ENCODE data around the gene PARD6G. TPM values are rescaled to one million over a fixed set of nuclear protein-coding genes. Genes with fewer than 3 reads are reported as not detected.

PARD6G gene
- total RNA-seq, 2 donors from 2014 or later = not detected

GRCh38 chr18:80137976-80138375 is 109.3 kb downstream of the PARD6G start:
- peaks cover 0 to 5% of the 10 kb centered on the region in 2 donors for H3K4me1 Mint-ChIP-seq (ENCODE audit: low read depth in 2 of 2)
- H3K9me3 Mint-ChIP-seq = no peaks in the 10 kb centered on the region
- no peak for ATAC-seq
- no peak overlapping the region for H3K4me3 Mint-ChIP-seq
- no peaks in the 10 kb centered on the region for H3K27me3 Mint-ChIP-seq
- H3K27ac Mint-ChIP-seq = no peak overlapping the region
- DNase-seq (ENCODE audit: low spot score) = no peak
- H3K36me3 Mint-ChIP-seq = peaks cover 23% of the 10 kb centered on the region

- Mint-ChIP-seq H3K4me3 (no peak overlapping the region), H3K4me1 (ENCODE audit: low read depth in 2 of 2) (peaks cover 0 to 5% of the 10 kb centered on the region in 2 donors), H3K27ac (no peak overlapping the region), H3K36me3 (peaks cover 23% of the 10 kb centered on the region), H3K27me3 (no peaks in the 10 kb centered on the region), H3K9me3 (no peaks in the 10 kb centered on the region)
- DNase-seq (ENCODE audit: low spot score) (no peak), ATAC-seq (no peak)
These were observed 110.2 kb downstream of the PARD6G start for GRCh38 chr18:80137137-80137536.

GRCh38 chr18:80136679-80137078 is 110.6 kb downstream of the PARD6G start:
- no peaks in the 10 kb centered on the region for H3K27me3 Mint-ChIP-seq
- H3K27ac Mint-ChIP-seq = no peak overlapping the region
- H3K4me1 Mint-ChIP-seq (ENCODE audit: low read depth in 2 of 2) = peaks cover 0 to 5% of the 10 kb centered on the region in 2 donors
- H3K36me3 Mint-ChIP-seq = peaks cover 23% of the 10 kb centered on the region
- no peak overlapping the region for H3K4me3 Mint-ChIP-seq
- no peak for ATAC-seq
- DNase-seq (ENCODE audit: low spot score) = no peak
- H3K9me3 Mint-ChIP-seq = no peaks in the 10 kb centered on the region

- DNase-seq (ENCODE audit: low spot score) = no peak
- no peaks in the 10 kb centered on the region for H3K27me3 Mint-ChIP-seq
- H3K9me3 Mint-ChIP-seq = no peaks in the 10 kb centered on the region
- no peak overlapping the region for H3K27ac Mint-ChIP-seq
- H3K4me1 Mint-ChIP-seq (ENCODE audit: low read depth in 2 of 2) = peaks cover 3 to 10% of the 10 kb centered on the region in 2 donors
- H3K36me3 Mint-ChIP-seq = peaks cover 23% of the 10 kb centered on the region
- no peak for ATAC-seq
- H3K4me3 Mint-ChIP-seq = no peak overlapping the region
These were observed 112.2 kb downstream of the PARD6G start for GRCh38 chr18:80135136-80135535.

- Mint-ChIP-seq H3K27ac (no peak overlapping the region), H3K9me3 (no peaks in the 10 kb centered on the region), H3K4me1 (ENCODE audit: low read depth in 2 of 2) (peaks cover 8 to 16% of the 10 kb centered on the region in 2 donors), H3K27me3 (no peaks in the 10 kb centered on the region), H3K4me3 (no peak overlapping the region), H3K36me3 (peaks cover 23% of the 10 kb centered on the region)
- DNase-seq (ENCODE audit: low spot score) (no peak), ATAC-seq (no peak)
These were observed 114.2 kb downstream of the PARD6G start for GRCh38 chr18:80133124-80133523.

- Mint-ChIP-seq H3K9me3 (no peaks in the 10 kb centered on the region), H3K36me3 (peaks cover 23% of the 10 kb centered on the region), H3K4me1 (ENCODE audit: low read depth in 2 of 2) (peaks cover 12 to 16% of the 10 kb centered on the region in 2 donors), H3K27me3 (no peaks in the 10 kb centered on the region), H3K27ac (no peak overlapping the region), H3K4me3 (no peak overlapping the region)
- ATAC-seq (no peak), DNase-seq (ENCODE audit: low spot score) (no peak)
These were observed 115.0 kb downstream of the PARD6G start for GRCh38 chr18:80132180-80132812.

- no peak for DNase-seq (ENCODE audit: low spot score)
- no peaks in the 10 kb centered on the region for H3K9me3 Mint-ChIP-seq
- no peaks in the 10 kb centered on the region for H3K27me3 Mint-ChIP-seq
- H3K4me1 Mint-ChIP-seq (ENCODE audit: low read depth in 2 of 2) = peaks cover 21 to 26% of the 10 kb centered on the region in 2 donors
- no peak for ATAC-seq
- no peak overlapping the region for H3K27ac Mint-ChIP-seq
- H3K4me3 Mint-ChIP-seq = no peak overlapping the region
- peaks cover 17% of the 10 kb centered on the region for H3K36me3 Mint-ChIP-seq
These were observed 116.8 kb downstream of the PARD6G start for GRCh38 chr18:80130555-80130954.

- no peak for DNase-seq (ENCODE audit: low spot score)
- Mint-ChIP-seq H3K27me3 (no peaks in the 10 kb centered on the region), H3K27ac (no peak overlapping the region), H3K4me1 (ENCODE audit: low read depth in 2 of 2) (peaks cover 21 to 26% of the 10 kb centered on the region in 2 donors), H3K36me3 (peaks cover 15% of the 10 kb centered on the region), H3K4me3 (no peak overlapping the region), H3K9me3 (no peaks in the 10 kb centered on the region)
- no peak for ATAC-seq
These were observed 117.5 kb downstream of the PARD6G start for GRCh38 chr18:80129672-80130367.

GRCh38 chr18:80127635-80128034 is 119.7 kb downstream of the PARD6G start:
- DNase-seq (ENCODE audit: low spot score) = no peak
- Mint-ChIP-seq H3K4me3 (no peak overlapping the region), H3K36me3 (peaks cover 6% of the 10 kb centered on the region), H3K4me1 (ENCODE audit: low read depth in 2 of 2) (peaks cover 21 to 27% of the 10 kb centered on the region in 2 donors), H3K27ac (no peak overlapping the region), H3K27me3 (no peaks in the 10 kb centered on the region), H3K9me3 (no peaks in the 10 kb centered on the region)
- ATAC-seq = no peak

- Mint-ChIP-seq H3K27me3 (no peaks in the 10 kb centered on the region), H3K4me1 (ENCODE audit: low read depth in 2 of 2) (peaks cover 21 to 32% of the 10 kb centered on the region in 2 donors), H3K36me3 (peaks cover 6% of the 10 kb centered on the region), H3K27ac (no peak overlapping the region), H3K9me3 (no peaks in the 10 kb centered on the region), H3K4me3 (no peak overlapping the region)
- ATAC-seq = no peak
- DNase-seq (ENCODE audit: low spot score) = no peak
These were observed 120.5 kb downstream of the PARD6G start for GRCh38 chr18:80126797-80127196.

GRCh38 chr18:80124131-80124530 is 123.2 kb downstream of the PARD6G start:
- DNase-seq (ENCODE audit: low spot score) (no peak), ATAC-seq (no peak)
- no peaks in the 10 kb centered on the region for H3K9me3 Mint-ChIP-seq
- H3K4me3 Mint-ChIP-seq = no peak overlapping the region
- no peaks in the 10 kb centered on the region for H3K27me3 Mint-ChIP-seq
- H3K36me3 Mint-ChIP-seq = peaks cover 12% of the 10 kb centered on the region
- H3K4me1 Mint-ChIP-seq (ENCODE audit: low read depth in 2 of 2) = peaks cover 13 to 31% of the 10 kb centered on the region in 2 donors
- H3K27ac Mint-ChIP-seq = no peak overlapping the region

- Mint-ChIP-seq H3K4me1 (ENCODE audit: low read depth in 2 of 2) (peaks cover 3 to 14% of the 10 kb centered on the region in 2 donors), H3K9me3 (no peaks in the 10 kb centered on the region), H3K27ac (no peak overlapping the region), H3K36me3 (peaks cover 11% of the 10 kb centered on the region), H3K27me3 (no peaks in the 10 kb centered on the region), H3K4me3 (no peak overlapping the region)
- ATAC-seq (no peak), DNase-seq (ENCODE audit: low spot score) (no peak)
These were observed 126.4 kb downstream of the PARD6G start for GRCh38 chr18:80120932-80121331.

- no peaks in the 10 kb centered on the region for H3K27me3 Mint-ChIP-seq
- H3K27ac Mint-ChIP-seq = no peak overlapping the region
- H3K4me3 Mint-ChIP-seq = no peak overlapping the region
- peaks cover 13% of the 10 kb centered on the region in 2 donors for H3K4me1 Mint-ChIP-seq (ENCODE audit: low read depth in 2 of 2)
- no peaks in the 10 kb centered on the region for H3K9me3 Mint-ChIP-seq
- DNase-seq (ENCODE audit: low spot score) (no peak), ATAC-seq (no peak)
- H3K36me3 Mint-ChIP-seq = peaks cover 11% of the 10 kb centered on the region
These were observed 128.2 kb downstream of the PARD6G start for GRCh38 chr18:80119111-80119510.

GRCh38 chr18:80115035-80115434 is 132.3 kb downstream of the PARD6G start:
- ATAC-seq (no peak), DNase-seq (ENCODE audit: low spot score) (no peak)
- H3K27me3 Mint-ChIP-seq = no peaks in the 10 kb centered on the region
- H3K9me3 Mint-ChIP-seq = no peaks in the 10 kb centered on the region
- H3K36me3 Mint-ChIP-seq = peaks cover 10% of the 10 kb centered on the region
- no peak overlapping the region for H3K27ac Mint-ChIP-seq
- peaks cover 15 to 22% of the 10 kb centered on the region in 2 donors for H3K4me1 Mint-ChIP-seq (ENCODE audit: low read depth in 2 of 2)
- no peak overlapping the region for H3K4me3 Mint-ChIP-seq

Measured in natural killer cell treated with Interleukin-12 subunit alpha and Interleukin-12 subunit beta and Interleukin-15 and Interleukin-18, amount 100 ng/mL, for 72 hours (primary cell).